GM18519 (cell line): ENCODE data around the gene PILRA.
A peak's percentile ranks its signal among the peaks of the same experiment; 100 is the strongest.
"Not testable (repeated sequence)": the region's sequence is repeated elsewhere in the genome, so short reads cannot be mapped to it uniquely, and the experiment has no call there.

Source experiments
- ATAC-seq: cut with Tn5 transposase; IDR thresholded peaks from one replicate; pipeline ENCODE4 v1.9.1; 2021; ENCODE audit warnings: mild to moderate bottlenecking, moderate library complexity; ENCODE audit not compliant: unreplicated experiment, low FRiP score

PILRA gene

GRCh38 chr7:100373261-100373831 is at the start of gene PILRA:
PILRA (plus strand) TSS chr7:100373487; CDS start chr7:100373657, 170 bp downstream.
- ATAC-seq, result no peak

GRCh38 chr7:100324194-100324593 is 49.1 kb upstream of the PILRA start:
- ATAC-seq, result not testable (repeated sequence)

GRCh38 chr7:100325671-100326070 is 47.6 kb upstream of the PILRA start:
- not testable (repeated sequence) for ATAC-seq

- ATAC-seq, result not testable (repeated sequence)
Observed at GRCh38 chr7:100326914-100327313, 46.4 kb upstream of the PILRA start.

- ATAC-seq, result peak; percentile 93
Observed at GRCh38 chr7:100335566-100336466, 37.5 kb upstream of the PILRA start.

GRCh38 chr7:100338083-100338696 is 35.1 kb upstream of the PILRA start:
- ATAC-seq, result not testable (repeated sequence)

- ATAC-seq, result not testable (repeated sequence)
Observed at GRCh38 chr7:100341286-100341685, 32.0 kb upstream of the PILRA start.

- no peak for ATAC-seq
Observed at GRCh38 chr7:100342765-100343164, 30.5 kb upstream of the PILRA start.

GRCh38 chr7:100344124-100344559 is 29.1 kb upstream of the PILRA start:
- ATAC-seq, result not testable (repeated sequence)

GRCh38 chr7:100344560-100345287 is 28.6 kb upstream of the PILRA start:
- ATAC-seq, result peak; percentile 52

- ATAC-seq, result peak; percentile 12
Observed at GRCh38 chr7:100345288-100345672, 28.0 kb upstream of the PILRA start.

GRCh38 chr7:100346921-100347320 is 26.4 kb upstream of the PILRA start:
- ATAC-seq, result no peak

- no peak for ATAC-seq
Observed at GRCh38 chr7:100348805-100349204, 24.5 kb upstream of the PILRA start.

- no peak for ATAC-seq
Observed at GRCh38 chr7:100349757-100350156, 23.5 kb upstream of the PILRA start.

- no peak for ATAC-seq
Observed at GRCh38 chr7:100351657-100352058, 21.6 kb upstream of the PILRA start.

GRCh38 chr7:100352230-100352781 is 21.0 kb upstream of the PILRA start:
- ATAC-seq, result not testable (repeated sequence)

GRCh38 chr7:100352984-100353684 is 20.2 kb upstream of the PILRA start:
- ATAC-seq, result no peak

GRCh38 chr7:100353685-100354330 is 19.5 kb upstream of the PILRA start:
- no peak for ATAC-seq

- ATAC-seq, result no peak
Observed at GRCh38 chr7:100356416-100357068, 16.7 kb upstream of the PILRA start.
